Brain pericyte (primary cell): Measurements from ENCODE around the gene TUBB3.
A peak's percentile ranks its signal among the peaks of the same experiment; 100 is the strongest.
"Not testable (repeated sequence)": the region's sequence is repeated elsewhere in the genome, so short reads cannot be mapped to it uniquely, and the experiment has no call there.

ENCODE experiments used
- DNase-seq: peaks from one replicate; pipeline ENCODE4 v3.0.0-alpha.2; 2012; ENCODE audit warnings: low read depth, low spot score

TUBB3 gene

GRCh38 chr16:89965447-89966225 lies 42.5 kb downstream of the TUBB3 start:
- no peak for DNase-seq

DNA sequence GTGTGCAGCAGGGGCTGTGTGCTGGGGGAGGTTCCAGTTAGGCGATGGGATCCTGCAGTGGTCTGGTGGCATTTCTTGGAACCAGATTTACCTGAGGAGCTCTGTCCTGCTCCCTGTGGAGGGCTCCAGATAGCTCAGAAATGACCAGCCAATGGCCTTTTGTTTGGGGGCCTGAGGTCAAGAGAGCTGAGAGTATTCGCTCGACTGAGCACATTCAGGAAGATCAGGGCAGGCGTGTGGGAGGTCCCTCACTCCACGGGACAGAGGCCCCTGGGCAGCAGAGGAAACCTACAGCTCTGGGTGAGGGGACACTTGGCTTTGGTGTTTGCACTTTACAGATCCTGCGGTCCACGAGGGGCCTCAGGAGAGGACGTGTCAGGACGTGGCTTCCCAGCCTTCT lies 43.6 kb downstream of the TUBB3 start:
- no peak for DNase-seq

- not testable (repeated sequence) for DNase-seq
Observed at GRCh38 chr16:89967436-89967835, 44.3 kb downstream of the TUBB3 start.

DNA sequence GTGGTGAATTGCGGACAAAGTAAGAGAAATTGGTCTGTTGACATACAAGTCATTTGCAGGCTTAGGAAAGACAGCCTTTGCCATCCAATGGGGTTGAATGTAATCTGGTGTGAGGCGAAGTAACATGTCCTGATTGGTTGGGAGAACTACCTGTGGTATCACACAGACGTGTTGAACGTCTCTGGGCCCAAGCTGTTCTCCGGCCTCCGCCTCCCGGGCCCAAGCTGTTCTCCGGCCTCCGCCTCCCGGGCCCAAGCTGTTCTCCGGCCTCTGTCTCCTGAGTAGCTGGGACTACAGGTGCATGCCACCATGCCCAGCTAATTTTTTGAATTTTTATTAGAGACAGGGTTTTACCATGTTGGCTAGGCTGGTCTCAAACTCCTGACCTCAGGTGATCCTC lies 44.9 kb downstream of the TUBB3 start:
- DNase-seq: not testable (repeated sequence)

GRCh38 chr16:89969741-89970410 lies 46.7 kb downstream of the TUBB3 start:
- no peak for DNase-seq

DNA sequence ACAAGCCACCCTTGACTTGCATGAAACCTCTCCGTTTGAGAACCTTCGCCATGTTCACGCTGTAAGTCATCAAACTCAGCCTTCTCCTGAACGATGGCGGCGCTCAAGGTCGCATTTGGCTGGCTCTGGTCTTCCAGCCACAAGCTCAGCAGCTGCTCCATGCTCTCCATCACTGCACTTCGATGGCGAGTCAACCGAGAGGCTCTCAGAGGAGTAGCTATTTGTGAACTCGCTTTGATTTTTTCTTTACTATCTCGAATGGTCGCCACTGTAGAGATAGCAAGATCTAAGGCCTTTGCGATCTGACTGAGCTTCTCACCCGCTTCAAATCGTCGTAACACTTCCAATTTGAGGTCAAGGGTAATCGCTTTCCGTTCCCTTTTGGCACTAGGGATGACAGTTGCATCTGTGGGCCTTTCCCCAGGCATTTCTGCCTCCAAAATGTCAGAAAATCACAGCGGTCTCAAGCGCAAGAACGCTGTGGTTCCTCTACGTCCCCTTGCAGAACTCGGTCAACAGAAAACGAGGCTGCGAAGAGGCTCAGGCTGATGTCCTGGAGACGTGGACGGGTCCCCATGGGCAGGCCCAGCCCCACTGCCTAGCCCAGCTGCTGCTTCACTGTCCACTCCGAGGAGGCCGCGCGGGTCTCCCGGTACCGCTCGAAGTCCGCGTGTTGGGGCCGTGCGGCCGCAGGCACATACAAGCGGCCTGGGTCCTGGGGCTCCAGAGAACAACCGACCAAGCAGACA lies 48.5 kb downstream of the TUBB3 start:
- DNase-seq: no peak

DNA sequence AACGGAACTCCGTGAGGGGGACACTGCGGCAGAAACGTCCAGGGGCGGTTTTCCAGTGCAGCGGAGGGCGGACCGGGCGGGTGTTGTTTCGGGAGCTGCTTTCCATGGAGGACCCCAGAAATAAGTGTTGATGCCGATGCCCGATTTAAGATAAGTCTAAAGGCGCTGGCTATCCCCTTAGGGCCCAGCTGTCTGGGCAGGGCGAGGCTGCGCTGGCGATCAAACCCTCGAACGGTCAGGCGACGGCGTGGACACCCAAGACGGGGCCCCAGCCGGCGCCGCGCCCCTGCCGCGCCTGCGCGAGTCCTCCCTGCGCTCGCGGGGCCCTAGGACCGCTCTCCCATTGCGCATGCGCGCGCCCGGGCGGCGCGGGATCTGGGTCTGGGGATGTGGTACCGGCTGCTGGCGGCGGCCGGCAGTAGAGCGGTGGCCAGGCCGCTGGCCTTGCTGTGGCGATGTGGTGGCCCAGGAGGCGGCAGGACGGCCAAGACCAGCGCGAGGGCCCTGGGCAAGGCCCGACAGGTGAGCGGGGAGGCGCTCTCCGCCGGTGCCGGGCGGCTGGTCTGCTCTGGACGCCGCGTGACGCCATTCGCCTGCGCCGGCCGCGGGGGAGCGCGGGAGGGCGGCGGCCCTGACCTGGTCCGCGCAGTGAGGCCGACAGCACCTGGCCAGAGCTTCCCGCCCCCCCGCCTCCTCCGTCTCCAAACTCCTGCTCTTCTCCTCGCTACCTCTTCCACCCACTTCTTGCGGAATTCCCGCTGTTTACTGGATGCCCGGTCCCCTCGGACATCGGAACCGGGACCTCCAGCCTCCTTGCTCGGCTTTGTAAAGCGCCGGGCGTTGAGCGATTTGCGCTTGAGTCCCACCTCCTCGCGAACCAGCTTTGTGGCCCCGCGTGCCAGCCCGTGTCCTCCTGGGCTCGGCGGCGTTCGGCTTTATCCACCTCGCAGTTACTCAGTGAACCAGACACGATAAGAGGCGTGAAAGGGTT lies 49.4 kb downstream of the TUBB3 start:
- DNase-seq: peak; percentile 62

DNA sequence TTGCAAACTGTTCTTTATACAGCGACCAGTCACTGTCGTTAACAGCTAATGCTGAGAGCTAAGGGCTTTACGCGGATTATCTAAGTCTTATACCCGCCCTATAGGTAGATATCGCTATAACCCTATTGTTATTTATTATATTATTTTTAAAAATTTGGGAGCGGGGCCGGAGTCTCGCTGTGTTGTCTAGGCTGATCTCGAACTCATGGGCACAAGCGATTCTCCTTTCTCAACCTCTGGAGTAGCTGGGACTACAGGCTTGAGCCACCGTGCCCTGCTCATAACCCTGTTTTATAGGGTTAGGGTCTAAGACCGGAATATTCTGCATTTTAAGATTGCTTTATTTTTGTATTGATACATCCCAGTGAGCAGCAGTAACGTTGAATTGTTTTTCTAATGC lies 50.1 kb downstream of the TUBB3 start:
- DNase-seq: no peak

DNA sequence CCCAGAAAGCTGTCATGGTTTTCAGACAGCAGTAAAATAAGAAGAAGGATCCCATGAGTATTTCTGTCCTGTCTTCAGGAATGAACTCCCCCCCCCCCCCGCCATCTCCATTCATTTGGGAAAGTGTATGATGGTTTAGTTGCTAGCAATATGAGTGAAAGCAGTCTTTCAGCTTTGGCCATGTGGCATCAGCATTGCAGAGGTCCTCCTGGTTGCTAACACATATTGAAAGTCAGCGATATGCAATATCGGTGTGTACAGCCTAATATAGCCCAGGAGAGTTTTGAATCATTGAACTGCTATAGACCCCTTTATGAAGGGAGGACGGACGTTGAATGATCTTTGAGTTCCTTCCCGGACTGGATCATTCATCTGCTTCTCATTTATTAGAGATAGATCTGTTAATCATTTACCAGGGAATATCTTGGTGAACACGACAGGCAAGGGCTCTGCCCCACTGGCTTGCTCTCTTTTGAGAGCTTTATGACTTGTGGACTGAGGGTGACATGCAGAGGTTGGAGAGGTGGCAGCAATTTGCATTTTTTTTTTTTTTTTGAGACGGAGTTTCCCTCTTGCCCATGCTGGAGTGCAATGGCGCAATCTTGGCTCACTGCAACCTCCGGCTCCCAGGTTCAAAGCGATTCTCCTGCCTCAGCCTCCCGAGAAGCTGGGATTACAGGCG lies 50.7 kb downstream of the TUBB3 start:
- no peak for DNase-seq

GRCh38 chr16:89974870-89975269 lies 51.7 kb downstream of the TUBB3 start:
- no peak for DNase-seq

DNA sequence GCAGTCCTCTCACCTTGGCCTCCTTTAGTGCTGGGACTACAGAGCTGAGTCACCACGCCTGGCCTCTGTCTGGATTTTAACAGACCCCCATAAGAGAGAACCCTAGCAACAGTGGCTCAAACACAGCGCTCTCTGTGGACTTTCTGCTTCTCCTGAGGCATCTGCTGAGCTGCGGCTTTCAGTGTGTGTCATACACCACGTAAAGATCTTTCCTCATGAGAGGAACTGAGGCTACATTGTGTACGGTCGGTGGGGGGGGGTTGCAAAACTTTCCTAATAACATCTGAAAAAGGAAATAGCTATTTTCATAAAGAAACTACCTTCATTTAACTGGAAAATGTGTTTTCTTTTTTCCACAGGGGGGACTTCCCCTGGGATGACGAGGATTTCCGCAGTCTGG lies 58.3 kb downstream of the TUBB3 start:
- no peak for DNase-seq

DNA sequence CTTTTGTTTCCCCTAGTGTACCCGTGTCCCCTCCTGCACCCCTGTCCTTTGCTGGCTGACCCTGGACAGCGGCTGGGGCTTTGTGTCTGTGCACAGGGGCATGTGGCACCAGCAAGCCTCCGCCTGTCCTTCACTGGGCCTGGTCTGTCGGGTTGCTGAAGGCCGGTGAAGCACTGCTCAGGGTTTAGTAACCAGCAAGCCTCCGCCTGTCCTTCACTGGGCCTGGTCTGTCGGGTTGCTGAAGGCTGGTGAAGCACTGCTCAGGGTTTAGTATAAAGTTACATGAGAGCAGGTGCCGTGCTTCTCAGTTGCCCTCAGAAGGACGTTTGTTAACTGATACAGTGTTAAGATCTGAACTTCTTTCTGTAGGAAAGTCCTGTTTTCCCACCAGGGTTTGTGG lies 59.2 kb downstream of the TUBB3 start:
- DNase-seq: no peak

DNA sequence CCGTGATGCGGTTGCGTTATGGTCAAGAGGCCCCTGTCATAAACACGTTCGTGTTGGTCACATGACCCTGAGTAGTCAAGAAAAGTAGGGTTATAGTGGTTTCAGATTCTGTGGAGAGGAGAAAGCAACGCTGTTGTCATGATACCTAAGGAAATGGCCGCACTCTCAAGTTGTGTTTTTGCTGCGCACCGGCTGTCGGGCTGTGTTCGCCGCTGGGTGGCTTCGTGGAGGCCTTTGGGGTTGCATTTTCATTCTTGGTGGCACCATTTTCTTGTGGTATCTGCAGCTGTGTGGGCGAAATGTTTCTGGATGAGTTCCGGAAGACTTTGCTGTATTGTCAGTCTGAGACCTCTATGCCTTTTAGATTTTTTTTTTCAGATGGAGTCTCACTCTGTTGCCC lies 60.4 kb downstream of the TUBB3 start:
- no peak for DNase-seq

DNA sequence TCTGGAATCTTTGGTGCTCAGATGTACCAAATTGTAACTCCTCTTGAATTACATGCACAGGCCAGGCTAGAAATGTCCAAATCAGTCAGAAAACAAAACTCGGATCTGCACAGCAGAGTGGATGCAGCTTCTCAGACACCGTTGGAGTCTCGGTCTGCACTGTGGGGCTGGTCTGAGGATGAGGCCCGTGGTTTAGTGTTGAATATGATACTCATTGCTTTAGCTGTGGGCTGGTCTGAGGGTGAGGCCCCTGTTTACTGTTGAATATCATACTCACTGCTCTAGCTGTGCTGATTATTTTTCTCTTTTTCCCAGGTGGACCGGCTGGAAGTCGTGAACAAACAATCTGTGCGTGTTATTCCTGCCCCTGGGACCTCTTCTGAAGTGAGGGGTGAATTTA lies 61.1 kb downstream of the TUBB3 start:
- no peak for DNase-seq

DNA sequence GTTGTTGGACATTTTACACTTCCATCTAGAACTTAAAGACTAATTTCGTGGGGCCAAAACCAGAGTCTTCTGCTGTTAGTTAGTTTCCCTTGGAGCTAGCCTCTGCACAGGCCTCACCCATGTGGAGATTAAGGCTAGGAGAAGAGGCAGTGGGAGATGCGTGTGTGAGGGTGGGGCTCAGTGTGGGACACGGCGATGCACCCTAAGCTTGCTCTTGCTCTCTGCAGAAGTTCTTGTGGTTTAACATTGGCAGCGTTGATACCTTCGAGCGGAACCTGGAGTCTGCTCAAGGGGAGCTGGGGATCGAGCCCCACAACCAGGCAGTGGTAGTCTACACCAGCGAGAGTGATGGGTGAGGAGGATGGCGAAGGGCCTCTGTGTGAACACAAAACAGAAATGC lies 62.1 kb downstream of the TUBB3 start:
- no peak for DNase-seq
